ENCODE results near the gene SLC6A1.

Gene SLC6A1

GRCh38 chr3:10970306-10970960 is 22.1 kb upstream of the SLC6A1 start:
- DNase-seq (ENCODE audit: low read depth in 2 of 2) = no peak

- no peak for DNase-seq (ENCODE audit: low read depth in 2 of 2)
Measured at GRCh38 chr3:10972072-10972782, 20.3 kb upstream of the SLC6A1 start.

GRCh38 chr3:10973046-10973595 is 19.4 kb upstream of the SLC6A1 start:
- DNase-seq (ENCODE audit: low read depth in 2 of 2) = no peak

GRCh38 chr3:10974131-10974530 is 18.4 kb upstream of the SLC6A1 start:
- no peak for DNase-seq (ENCODE audit: low read depth in 2 of 2)

DNA sequence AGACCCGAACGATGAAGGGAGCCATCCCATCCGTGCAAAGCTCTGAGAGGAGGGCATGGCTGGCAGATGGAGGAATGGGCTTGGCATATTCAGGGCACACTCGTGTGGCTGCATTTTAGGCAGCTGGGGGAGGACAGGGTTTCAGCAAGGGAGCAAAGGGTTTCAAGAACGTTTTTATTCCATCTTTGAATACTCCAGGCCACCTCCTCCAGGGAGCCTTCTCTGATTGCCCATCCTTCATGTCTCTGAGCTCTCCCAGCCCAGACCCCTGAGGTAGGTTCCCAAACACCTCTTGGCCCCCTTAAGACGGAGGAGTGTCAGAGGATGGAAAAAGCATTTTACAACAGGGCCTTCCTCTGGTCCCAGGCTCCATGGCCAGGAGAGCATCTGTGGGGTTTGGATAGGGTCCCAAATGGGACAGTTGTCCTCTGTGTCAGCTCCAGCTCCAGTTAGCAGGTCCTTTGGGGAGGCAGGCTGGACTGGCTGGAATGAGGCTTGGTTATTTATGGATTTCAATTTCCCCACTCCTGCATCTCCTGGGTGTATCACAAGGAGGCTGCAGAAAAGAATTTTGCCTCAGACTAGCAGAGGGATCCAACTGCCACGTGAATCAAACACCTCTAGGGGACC is 17.7 kb upstream of the SLC6A1 start:
- no peak for DNase-seq (ENCODE audit: low read depth in 2 of 2)

DNA sequence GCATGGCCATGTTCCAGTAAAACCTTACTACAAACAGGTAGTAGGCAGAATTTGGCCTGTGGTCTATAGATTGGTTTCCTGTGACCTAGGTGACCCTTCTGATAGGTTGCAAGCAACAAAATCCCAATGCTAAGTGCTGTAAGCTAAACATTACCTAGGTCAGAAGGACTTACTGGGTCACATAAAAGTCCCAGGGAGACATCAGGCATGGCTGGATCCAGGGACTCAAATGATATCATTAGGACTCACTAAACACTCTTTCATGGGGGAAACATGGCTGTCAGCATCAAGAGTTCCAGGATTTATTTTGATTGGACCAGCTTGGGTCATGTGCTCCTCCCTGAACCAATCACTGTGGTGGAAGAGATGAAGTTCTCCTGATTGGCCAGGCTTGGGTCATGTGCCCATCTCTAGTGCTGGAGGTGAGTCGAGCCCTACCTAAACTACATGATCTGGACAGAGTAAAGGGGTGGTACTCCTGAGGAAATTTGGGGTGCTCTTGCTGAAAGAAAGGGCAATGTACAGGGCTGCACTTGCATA is 16.8 kb upstream of the SLC6A1 start:
- no peak for DNase-seq (ENCODE audit: low read depth in 2 of 2)

DNA sequence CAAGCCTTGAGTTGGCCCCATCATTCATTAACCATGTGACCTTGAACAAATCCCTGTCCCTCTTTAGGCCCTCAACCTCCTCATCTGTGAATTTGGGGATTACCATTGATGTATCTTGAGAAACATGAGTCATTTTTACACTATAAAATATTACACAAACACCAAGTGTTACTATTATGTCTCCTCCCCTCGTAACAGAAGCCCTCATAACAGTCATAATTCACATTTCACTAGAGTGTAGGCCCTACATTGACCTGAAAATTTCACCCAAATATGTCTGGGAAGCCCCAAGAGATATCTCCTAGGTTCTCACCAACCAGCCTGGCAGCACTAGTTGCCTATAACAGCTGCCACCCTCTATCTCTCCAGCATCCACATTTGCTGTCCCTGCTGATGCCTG is 15.8 kb upstream of the SLC6A1 start:
- no peak for DNase-seq (ENCODE audit: low read depth in 2 of 2)

DNA sequence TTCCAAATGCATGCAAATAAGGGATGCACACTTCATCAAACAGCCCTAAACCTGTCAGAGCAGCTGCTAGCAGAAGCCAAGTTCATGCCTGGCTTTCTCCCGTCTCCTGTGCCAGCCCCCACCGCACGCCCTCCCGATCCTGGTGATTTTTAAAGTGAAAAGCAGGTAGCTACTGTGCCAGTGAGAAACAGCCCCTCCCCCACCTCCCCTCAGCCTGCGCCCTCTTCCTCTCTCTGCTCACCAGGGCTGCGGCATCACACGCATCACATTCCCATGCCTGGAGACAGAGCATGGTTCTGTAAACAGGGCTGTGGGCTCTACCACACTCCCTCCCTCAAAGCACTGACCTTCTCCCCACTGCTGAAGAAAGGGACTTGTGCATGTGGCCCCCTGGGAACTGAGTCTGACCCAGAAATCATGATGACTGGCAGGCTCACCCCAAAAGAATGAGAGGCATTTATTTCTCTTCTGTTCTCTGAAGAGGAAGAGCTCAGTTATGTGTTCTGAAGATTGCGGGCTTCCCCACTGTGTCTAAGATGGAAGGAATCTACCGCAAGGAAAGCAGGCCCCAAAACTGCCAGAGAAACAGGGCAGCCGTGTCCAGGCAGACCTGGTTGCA is 14.5 kb upstream of the SLC6A1 start:
- DNase-seq (ENCODE audit: low read depth in 2 of 2) = peak; percentile 48 to 59

GRCh38 chr3:10978956-10979355 is 13.6 kb upstream of the SLC6A1 start:
- no peak for DNase-seq (ENCODE audit: low read depth in 2 of 2)

GRCh38 chr3:10980312-10980711 is 12.2 kb upstream of the SLC6A1 start:
- DNase-seq (ENCODE audit: low read depth in 2 of 2) = no peak

GRCh38 chr3:10981031-10981430 is 11.5 kb upstream of the SLC6A1 start:
- no peak for DNase-seq (ENCODE audit: low read depth in 2 of 2)

DNA sequence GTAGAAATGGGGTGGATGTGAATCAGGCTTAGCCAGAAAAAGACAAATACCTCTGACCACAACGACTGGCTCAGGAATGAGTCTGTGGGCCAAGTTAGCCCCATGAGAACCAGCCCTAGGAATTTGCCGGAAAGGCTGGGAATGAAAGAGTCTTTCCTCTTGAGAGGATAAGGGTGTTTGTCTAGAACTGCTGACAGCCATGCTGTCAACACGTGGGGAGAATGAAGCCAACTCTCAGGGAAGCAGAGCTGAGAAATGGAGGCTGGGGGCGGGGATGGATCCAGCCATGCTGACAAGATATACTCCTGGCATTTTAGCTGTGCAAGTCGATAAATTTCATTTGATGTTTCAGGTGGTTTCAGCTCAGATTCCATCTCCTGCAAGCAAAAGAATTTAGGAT is 10.6 kb upstream of the SLC6A1 start:
- DNase-seq (ENCODE audit: low read depth in 2 of 2) = peak; percentile 67 to 68

- no peak for DNase-seq (ENCODE audit: low read depth in 2 of 2)
Measured at GRCh38 chr3:10982782-10983181, 9.8 kb upstream of the SLC6A1 start.

- no peak for DNase-seq (ENCODE audit: low read depth in 2 of 2)
Measured at GRCh38 chr3:10983219-10983916, 9.2 kb upstream of the SLC6A1 start.

GRCh38 chr3:10984371-10984896 is 8.1 kb upstream of the SLC6A1 start:
- DNase-seq (ENCODE audit: low read depth in 2 of 2) = no peak

DNA sequence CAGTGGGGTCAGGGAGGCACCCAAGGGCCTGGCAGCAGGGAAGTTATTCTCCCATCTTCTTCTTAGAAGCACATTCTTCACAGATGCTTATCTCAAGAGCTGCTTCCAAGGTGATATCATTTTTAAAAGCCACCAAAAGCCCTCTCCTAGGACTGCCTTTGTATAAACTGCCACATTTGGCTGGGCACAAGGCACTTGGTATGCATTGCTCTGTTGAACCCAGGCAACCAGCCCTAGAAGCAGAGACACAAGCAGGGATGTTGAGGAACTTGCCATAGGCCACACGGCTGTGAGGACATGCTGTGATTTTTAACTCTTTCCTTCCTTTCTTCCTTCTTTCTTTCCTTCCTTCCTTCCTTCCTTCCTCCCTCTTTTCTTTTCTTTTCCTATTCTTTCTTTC is 7.4 kb upstream of the SLC6A1 start:
- DNase-seq (ENCODE audit: low read depth in 2 of 2) = no peak

DNA sequence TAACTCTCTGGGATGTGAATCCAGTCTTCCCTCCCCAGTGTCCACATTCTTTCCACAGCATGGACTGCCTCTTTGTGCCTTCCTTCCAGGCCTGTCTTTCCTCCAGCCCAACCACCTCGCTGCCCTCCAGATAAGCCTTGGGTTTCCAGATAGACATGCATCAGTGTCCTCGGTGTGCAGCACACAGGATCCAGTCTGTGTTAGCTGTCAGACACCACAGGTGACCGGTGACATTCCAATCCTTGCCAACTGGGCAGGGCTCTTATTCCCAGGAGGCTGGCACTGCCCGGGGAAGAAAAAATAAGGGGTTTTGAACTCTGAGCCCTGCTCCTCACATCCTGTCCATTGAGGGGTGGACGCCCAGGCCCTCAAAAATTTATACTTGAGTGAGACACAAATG is 6.0 kb upstream of the SLC6A1 start:
- DNase-seq (ENCODE audit: low read depth in 2 of 2) = no peak

DNA sequence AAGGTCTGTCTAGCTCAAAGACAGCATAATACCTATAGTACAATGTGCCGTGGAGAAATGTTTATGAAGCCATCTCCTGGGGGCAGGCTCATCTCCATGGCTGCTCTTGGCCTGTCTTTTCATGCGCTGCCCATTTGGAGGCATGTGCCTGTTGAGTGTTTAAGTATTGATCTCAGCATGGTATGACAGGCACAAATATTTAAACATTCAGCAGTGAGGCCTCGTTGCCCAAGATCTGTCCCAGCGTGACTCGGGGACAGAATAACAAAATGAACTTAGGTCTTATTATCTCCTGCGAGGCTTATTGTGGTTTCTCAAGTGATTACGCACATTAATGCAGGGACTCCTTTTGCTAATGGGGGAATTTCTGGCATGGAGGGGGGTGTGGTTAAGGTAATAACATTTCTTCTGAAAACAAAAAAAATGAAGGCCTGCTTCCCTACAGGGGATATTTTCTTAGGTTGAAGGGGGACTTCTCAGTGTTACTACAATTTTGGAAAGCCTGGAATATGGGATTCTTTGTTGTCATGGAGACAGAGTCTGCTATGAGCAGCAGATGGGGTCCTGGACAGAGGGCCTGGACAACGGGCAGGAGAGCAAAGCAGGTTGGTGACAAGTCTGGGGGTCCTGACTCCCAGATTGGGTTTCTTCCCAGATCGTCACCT is 4.4 kb upstream of the SLC6A1 start:
- DNase-seq (ENCODE audit: low read depth in 2 of 2) = no peak

GRCh38 chr3:10988991-10989484 is 3.5 kb upstream of the SLC6A1 start:
- no peak for DNase-seq (ENCODE audit: low read depth in 2 of 2)

DNA sequence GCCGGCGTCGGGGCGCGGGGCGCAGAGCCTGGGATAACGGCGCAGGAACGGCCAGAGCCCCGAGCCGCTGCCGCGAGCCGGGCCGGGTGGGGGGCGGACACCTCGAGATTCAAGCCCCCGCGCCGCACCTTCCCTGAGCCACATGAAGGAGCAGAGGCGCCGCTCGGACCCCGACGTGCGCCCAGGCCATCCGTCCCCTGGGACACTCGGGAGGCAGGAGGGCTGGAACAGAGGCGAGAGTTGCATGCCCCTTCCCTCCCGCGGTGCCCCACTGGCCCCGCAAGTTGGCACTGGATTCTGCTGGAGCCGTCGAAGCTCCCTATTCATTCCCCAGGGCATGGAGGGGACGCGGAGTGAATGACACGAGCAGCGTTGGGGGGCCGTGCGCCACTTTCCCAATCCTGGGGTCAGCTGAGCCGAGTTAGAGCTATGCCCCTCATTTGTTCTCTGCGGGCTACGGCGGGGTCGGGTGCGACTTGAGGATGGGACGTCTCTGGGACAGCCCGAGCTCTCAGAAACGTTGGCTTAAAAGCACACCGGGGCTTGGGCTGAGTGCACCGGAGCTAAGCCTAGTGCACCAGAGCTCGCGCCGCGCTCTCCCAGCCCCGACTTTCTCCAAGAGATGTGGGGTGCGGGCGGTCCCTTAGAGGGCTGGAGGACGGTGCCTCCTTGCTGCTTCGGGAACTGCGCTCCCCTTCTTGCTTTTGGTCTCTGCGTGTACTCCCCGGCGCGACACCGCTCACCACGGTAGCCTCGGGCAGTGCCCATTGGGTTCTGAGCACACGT is 588 bp downstream of the SLC6A1 start:
- DNase-seq (ENCODE audit: low read depth in 2 of 2) = no peak
